Hematopoietic multipotent progenitor cell treated with erythropoietin and hydrocortisone succinate and interleukin-3 and kit ligand, for 17 days (in vitro differentiated cells): ENCODE data around the gene MFSD12.
A peak's percentile ranks its signal among the peaks of the same experiment; 100 is the strongest.
"Not testable (repeated sequence)": the region's sequence is repeated elsewhere in the genome, so short reads cannot be mapped to it uniquely, and the experiment has no call there.

Experiments used
- DNase-seq: peaks from one replicate; pipeline ENCODE4 v3.0.0-alpha.2; 2015; ENCODE audit warnings: low spot score

The MFSD12 gene

GRCh38 chr19:3584036-3584802, 26.8 kb upstream of the MFSD12 start:
- DNase-seq, result not testable (repeated sequence)

DNA sequence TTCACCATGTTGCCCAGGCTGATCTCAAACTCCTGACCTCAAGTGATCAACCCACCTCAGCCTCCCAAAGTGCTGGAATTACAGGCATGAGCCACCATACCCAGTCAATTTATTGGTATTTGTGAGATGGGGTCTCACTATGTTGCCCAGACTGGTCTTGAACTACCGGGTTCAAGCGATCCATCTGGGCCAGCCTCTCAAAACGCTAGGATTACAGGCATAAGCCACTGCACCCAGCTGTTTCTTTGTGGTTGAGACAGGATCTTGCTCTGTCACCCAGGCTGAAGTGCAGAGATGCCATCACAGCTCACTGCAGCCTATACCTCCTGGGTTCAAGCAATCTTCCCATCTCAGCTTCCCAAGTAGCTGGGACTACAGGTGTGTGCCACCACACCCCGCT, 24.4 kb upstream of the MFSD12 start:
- not testable (repeated sequence) for DNase-seq

GRCh38 chr19:3580156-3580934, 23.0 kb upstream of the MFSD12 start:
- no peak for DNase-seq

GRCh38 chr19:3578390-3578789, 21.0 kb upstream of the MFSD12 start:
- no peak for DNase-seq

GRCh38 chr19:3577723-3578344, 20.4 kb upstream of the MFSD12 start:
- no peak for DNase-seq

DNA sequence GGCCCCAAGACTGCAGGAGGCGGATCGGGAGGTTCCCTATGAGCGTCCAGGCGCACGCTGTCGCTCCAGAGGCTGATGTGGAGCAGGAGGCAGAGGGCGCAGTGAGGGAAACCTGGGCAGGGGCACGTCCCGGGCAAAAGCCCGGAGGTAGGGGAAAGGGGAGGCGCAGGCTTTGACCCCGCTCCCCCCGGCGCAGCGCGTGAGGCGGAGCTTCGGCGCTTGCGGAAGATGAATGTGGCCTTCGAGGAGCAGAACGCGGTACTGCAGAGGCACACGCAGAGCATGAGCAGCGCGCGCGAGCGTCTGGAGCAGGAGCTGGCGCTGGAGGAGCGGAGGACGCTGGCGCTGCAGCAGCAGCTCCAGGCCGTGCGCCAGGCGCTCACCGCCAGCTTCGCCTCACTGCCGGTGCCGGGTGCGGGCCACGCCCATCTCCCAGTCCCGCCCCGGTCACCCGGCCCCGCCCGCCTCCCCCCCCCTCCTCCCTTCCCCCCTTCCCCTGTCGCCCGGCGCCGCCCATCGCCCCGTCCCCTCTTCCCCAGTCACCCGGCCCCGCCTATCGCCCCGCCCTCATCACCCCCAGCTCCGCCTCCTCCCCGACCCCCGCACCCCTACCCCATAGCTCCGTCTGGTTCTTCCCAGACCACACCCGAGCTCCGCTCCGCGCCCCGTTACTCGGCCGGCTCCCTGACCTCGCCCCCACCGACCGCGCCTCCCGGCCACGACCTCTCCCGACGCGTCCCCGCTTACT, 19.5 kb upstream of the MFSD12 start:
- DNase-seq, result no peak

DNA sequence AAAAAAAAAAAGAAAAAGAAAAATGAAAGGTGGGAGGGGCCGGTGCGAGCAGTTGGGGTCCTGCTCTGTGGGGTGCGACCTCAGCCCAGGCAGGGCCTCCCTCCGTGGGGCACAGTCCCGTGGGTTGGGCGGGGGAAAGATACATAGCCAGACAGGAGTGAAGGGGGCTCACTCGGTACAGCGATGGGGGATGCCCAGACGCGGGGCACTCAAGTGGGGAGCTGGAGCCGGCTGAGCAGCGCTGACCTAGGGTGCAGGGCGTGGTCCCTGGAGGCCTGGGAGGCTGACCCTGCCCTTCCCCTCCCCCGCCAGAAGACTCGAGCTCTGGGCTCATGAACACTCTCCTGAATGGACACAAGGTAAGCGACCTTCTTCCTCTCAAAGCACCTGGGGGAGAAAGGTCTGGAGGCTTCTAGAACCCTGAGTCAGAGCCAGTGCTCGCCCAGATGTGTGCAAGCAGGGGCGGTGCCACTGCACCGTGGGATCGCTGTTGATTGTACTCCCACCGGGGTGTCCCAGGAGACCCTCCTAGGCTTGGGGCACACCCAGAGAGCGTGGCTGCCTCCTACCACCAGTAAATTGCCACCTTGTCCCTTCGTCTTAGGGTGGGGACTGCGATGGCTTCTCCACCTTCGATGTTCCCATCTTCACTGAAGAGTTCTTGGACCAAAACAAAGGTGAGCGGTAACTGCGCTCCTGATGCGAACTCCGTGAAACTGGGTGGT, 18.7 kb upstream of the MFSD12 start:
- DNase-seq, result no peak

- DNase-seq, result peak; percentile 37
Measured at GRCh38 chr19:3575260-3575741, 17.9 kb upstream of the MFSD12 start.

DNA sequence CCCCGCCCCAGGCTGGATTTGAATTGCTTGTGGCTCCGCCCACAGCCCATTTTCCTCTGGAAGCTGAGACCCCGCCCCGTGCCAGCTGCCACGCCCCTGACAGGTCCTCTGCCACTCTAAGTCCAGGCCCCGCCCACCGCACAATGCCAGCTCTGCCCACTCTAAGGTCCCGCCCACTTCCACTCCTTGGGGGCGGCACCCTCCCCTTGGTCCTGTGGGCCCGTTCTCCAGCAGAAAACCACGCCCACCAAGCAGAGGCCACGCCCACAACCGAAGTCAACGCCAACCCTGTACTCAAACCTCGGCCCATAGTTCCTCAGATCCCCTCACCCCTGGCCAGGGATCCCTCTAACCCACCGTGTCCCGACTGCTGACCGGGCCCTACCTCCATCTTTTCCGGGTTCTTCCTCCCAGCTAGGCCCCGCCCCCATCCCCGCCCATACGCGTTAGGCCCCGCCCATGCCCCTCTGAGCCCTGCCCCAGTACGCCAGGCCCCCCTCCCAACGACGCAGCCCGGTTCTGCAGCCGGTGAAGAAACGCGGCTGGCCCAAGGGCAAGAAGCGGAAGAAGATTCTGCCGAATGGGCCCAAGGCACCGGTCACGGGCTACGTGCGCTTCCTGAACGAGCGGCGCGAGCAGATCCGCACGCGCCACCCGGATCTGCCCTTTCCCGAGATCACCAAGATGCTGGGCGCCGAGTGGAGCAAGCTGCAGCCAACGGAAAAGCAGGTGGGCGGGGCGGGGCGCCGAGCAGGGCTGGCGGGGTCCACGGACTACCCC, 16.7 kb upstream of the MFSD12 start:
- DNase-seq, result peak; percentile 93

GRCh38 chr19:3573162-3573857, 15.9 kb upstream of the MFSD12 start:
- no peak for DNase-seq

GRCh38 chr19:3572855-3573161, 15.4 kb upstream of the MFSD12 start, which contains the start of gene HMG20B:
TSS of gene HMG20B (plus strand) at chr19:3572944. CDS start at chr19:3573310, 366 bp downstream.
- no peak for DNase-seq

GRCh38 chr19:3572132-3572854, 14.9 kb upstream of the MFSD12 start:
- DNase-seq, result peak; percentile 99

GRCh38 chr19:3570606-3571011, 13.2 kb upstream of the MFSD12 start:
- DNase-seq, result no peak

GRCh38 chr19:3570042-3570441, 12.7 kb upstream of the MFSD12 start:
- not testable (repeated sequence) for DNase-seq

- no peak for DNase-seq
Measured at GRCh38 chr19:3565139-3565538, 7.8 kb upstream of the MFSD12 start.

GRCh38 chr19:3563709-3564524, 6.5 kb upstream of the MFSD12 start:
- DNase-seq, result no peak

DNA sequence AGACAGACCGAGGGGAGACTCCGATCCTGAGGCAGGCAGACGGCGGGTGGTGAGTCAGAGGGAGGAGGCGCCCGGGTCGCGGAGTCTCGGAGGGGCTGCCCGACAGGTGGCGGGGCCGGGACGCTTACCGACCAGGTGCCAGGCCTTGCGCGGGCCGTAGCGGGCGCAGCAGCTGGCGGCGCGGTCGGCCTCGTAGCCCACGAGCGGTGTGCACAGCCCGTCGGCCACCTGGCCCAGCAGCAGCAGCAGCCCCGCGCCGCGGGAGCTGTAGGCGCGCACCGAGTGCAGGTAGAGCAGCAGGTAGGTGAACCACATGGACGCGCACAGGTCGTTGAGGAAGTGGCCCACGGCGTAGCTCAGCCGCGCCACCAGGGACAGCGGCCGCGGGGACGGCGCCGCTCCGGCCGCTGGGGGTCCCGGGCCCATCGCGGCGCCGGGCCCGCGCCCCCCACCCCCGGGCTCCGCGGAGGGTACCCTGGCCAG, 367 bp downstream of the MFSD12 start:
- peak; percentile 33 for DNase-seq

- no peak for DNase-seq
Measured at GRCh38 chr19:3556423-3556977, 886 bp downstream of the MFSD12 start.
